Vagina (tissue), 2 donors: ENCODE results near the gene SLC34A3. TPM values are rescaled to one million over a fixed set of nuclear protein-coding genes. Genes with fewer than 3 reads are reported as not detected.
"Not testable (repeated sequence)": the region's sequence is repeated elsewhere in the genome, so short reads cannot be mapped to it uniquely, and the experiment has no call there.

ENCODE experiments used
- DNase-seq, 2 donors: peaks; one replicate each; pipeline ENCODE4 v3.0.0-alpha.2; 2017; ENCODE audit errors: extremely low spot score in 2 of 2
- H3K27ac ChIP-seq: fragments of 200-600 bp; sonication (generic); one replicate; pipeline ENCODE4 v1.5.1; 2019
- H3K27me3 ChIP-seq: fragments of 200-600 bp; sonication (generic); one replicate; pipeline ENCODE4 v1.5.1; 2019
- H3K36me3 ChIP-seq, 2 donors: fragments of 200-600 bp; sonication (generic); one replicate each; pipeline ENCODE4 v1.5.1; 2017 to 2019
- H3K4me1 ChIP-seq: fragments of 200-600 bp; sonication (generic); one replicate; pipeline ENCODE4 v1.5.1; 2019
- H3K4me3 ChIP-seq, 2 donors: fragments of 200-600 bp; sonication (generic); 1 replicate in 1 of 2; 2 replicates in 1 of 2; pipeline ENCODE4 v1.5.1; 2016 to 2019
- H3K9me3 ChIP-seq: fragments of 200-600 bp; sonication (generic); one replicate; pipeline ENCODE4 v1.5.1; 2019
- CTCF ChIP-seq, 3 experiments: fragments of 450-650 bp in 2 of 3; fragments of 200-600 bp in 1 of 3; sonication (generic) in 1 of 3; IDR thresholded peaks; one replicate each; pipeline ENCODE4 v1.5.1; 2017 to 2019; ENCODE audit warnings: antibody characterized with exemption in 3 of 3, mild to moderate bottlenecking in 2 of 3, moderate library complexity in 2 of 3
- POLR2A ChIP-seq, 2 donors: fragments of 450-650 bp; IDR thresholded peaks; one replicate each; pipeline ENCODE4 v1.6.1; 2017; ENCODE audit warnings: antibody characterized with exemption in 2 of 2, mild to moderate bottlenecking in 2 of 2, moderate library complexity in 2 of 2
- POLR2AphosphoS5 ChIP-seq, 2 donors: sonication (generic); formaldehyde crosslinking; IDR thresholded peaks; one replicate each; pipeline ENCODE4 v1.9.0; 2017; ENCODE audit warnings: antibody characterized with exemption in 2 of 2, mild to moderate bottlenecking in 2 of 2, low read depth in 1 of 2; ENCODE audit not compliant: insufficient read depth in 1 of 2
- intact Hi-C: fragments of 100-400 bp; cut with DNase I; formaldehyde crosslinking; loops from one replicate; pipeline ENCODE4 v1.15.1; 2023
- total RNA-seq: library from RNA; depleted of rRNA; stranded (reverse); fragments of >200 nt; gene quantifications from one replicate; pipeline ENCODE4 v1.2.3, GENCODE V29; 2016

SLC34A3 gene
- total RNA-seq, 1 donor from 2014 or later, result not detected

GRCh38 chr9:137241490-137242268 lies 11.0 kb downstream of the SLC34A3 start:
- Histone ChIP-seq H3K27me3 (no peaks in the 10 kb centered on the region), H3K9me3 (no peaks in the 10 kb centered on the region), H3K36me3 (peaks cover 0 to 14% of the 10 kb centered on the region in 2 donors), H3K27ac (peak overlapping the region; percentile 78), H3K4me1 (peaks cover 62% of the 10 kb centered on the region), H3K4me3 (peak overlapping the region; percentile 66 to 99)
- DNase-seq, result no peak
- TF ChIP-seq POLR2A (IDR thresholded peaks at IDR 0.05) (no peak), POLR2AphosphoS5 (IDR thresholded peaks at IDR 0.05; ENCODE audit: insufficient read depth in 1 of 2, low read depth in 1 of 2) (peak in 1 of 2 donors; percentile 60), CTCF (IDR thresholded peaks at IDR 0.05) (no peak)
- intact Hi-C loops, result no loop called here

DNA sequence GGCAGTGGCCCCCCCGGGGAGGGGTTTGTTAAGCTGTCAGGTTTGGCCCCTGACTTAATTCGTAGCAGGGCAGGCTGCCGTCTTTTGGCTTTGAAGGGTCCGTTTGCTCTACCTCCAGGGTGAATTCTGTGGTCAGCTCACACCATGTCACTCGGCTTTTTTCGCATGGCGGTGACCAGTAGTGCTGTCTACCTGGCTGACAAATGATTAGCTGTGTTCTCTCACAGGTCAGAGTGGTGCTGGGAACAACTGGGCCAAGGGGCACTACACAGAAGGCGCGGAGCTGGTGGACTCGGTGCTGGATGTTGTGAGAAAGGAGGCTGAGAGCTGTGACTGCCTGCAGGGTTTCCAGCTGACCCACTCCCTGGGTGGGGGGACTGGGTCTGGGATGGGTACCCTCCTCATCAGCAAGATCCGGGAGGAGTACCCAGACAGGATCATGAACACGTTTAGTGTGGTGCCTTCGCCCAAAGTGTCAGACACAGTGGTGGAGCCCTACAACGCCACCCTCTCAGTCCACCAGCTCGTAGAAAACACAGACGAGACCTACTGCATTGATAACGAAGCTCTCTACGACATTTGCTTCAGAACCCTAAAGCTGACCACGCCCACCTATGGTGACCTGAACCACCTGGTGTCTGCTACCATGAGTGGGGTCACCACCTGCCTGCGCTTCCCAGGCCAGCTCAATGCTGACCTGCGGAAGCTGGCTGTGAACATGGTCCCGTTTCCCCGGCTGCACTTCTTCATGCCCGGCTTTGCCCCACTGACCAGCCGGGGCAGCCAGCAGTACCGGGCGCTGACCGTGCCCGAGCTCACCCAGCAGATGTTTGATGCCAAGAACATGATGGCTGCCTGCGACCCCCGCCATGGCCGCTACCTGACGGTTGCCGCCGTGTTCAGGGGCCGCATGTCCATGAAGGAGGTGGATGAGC lies 11.8 kb downstream of the SLC34A3 start:
- TF ChIP-seq CTCF (IDR thresholded peaks at IDR 0.05) (no peak), POLR2A (IDR thresholded peaks at IDR 0.05) (no peak), POLR2AphosphoS5 (IDR thresholded peaks at IDR 0.05; ENCODE audit: insufficient read depth in 1 of 2, low read depth in 1 of 2) (no peak)
- H3K9me3 ChIP-seq, result no peaks in the 10 kb centered on the region
- intact Hi-C loops, result no loop called here
- DNase-seq, result no peak
- H3K27ac ChIP-seq, result peak overlapping the region; percentile 78
- peak overlapping the region; percentile 66 to 99 for H3K4me3 ChIP-seq
- peaks cover 54% of the 10 kb centered on the region for H3K4me1 ChIP-seq
- no peaks in the 10 kb centered on the region for H3K27me3 ChIP-seq
- peaks cover 0 to 14% of the 10 kb centered on the region in 2 donors for H3K36me3 ChIP-seq

DNA sequence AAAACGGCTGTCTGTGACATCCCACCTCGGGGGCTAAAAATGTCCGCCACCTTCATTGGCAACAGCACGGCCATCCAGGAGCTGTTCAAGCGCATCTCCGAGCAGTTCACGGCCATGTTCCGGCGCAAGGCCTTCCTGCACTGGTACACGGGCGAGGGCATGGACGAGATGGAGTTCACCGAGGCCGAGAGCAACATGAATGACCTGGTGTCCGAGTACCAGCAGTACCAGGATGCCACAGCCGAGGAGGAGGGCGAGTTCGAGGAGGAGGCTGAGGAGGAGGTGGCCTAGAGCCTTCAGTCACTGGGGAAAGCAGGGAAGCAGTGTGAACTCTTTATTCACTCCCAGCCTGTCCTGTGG lies 12.5 kb downstream of the SLC34A3 start:
- intact Hi-C loops, H3K27ac ChIP-seq, H3K27me3 ChIP-seq, H3K4me3 ChIP-seq, H3K9me3 ChIP-seq, DNase-seq: not testable (repeated sequence)
- peaks cover 51% of the 10 kb centered on the region for H3K4me1 ChIP-seq
- peaks cover 0 to 14% of the 10 kb centered on the region in 2 donors for H3K36me3 ChIP-seq

GRCh38 chr9:137243626-137244485 lies 13.2 kb downstream of the SLC34A3 start:
- no peaks in the 10 kb centered on the region for H3K27me3 ChIP-seq
- no peak overlapping the region for H3K4me3 ChIP-seq
- H3K4me1 ChIP-seq, result peaks cover 48% of the 10 kb centered on the region
- H3K9me3 ChIP-seq, result no peaks in the 10 kb centered on the region
- intact Hi-C loops, result no loop called here
- no peak for TF ChIP-seq POLR2A (IDR thresholded peaks at IDR 0.05)
- TF ChIP-seq POLR2AphosphoS5 (IDR thresholded peaks at IDR 0.05; ENCODE audit: insufficient read depth in 1 of 2, low read depth in 1 of 2), result no peak
- TF ChIP-seq CTCF (IDR thresholded peaks at IDR 0.05), result no peak
- DNase-seq, result no peak
- H3K36me3 ChIP-seq, result peaks cover 0 to 14% of the 10 kb centered on the region in 2 donors
- H3K27ac ChIP-seq, result no peak overlapping the region
